Measurements from ENCODE around the gene CNTNAP2.

The CNTNAP2 gene

DNA sequence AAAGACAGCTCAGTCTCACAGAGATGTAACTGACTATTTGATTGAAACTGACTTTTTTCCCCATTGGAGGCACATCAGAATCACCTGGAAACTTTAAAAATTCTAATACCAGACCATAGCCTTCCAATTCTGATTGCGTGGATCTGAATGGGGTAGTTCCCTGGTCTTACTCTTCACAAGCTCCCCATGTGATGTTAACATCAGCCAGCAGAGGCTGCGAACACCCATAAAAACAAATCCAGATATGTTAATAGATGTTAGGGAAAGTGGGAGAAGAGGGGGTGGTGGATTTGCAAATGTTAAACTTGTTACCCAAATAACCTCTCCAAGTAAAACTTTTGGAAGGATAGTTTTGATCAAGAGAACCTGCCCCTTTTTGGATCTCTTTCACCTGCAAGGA lies 1133.4 kb downstream of the CNTNAP2 start:
- H2AFZ ChIP-seq (ENCODE audit: low read depth, low read length), result no peak overlapping the region
- no peak for ATAC-seq (ENCODE audit: insufficient read depth, low read depth)
- H3K79me2 ChIP-seq (ENCODE audit: insufficient read depth, low read length), result no peaks in the 10 kb centered on the region
- no peak overlapping the region for H3K27ac ChIP-seq (ENCODE audit: low read length)
- H3K9me3 ChIP-seq (ENCODE audit: insufficient read depth, low read length, severe bottlenecking), result no peaks in the 10 kb centered on the region
- DNase-seq, result no peak
- TF ChIP-seq EZH2 (IDR thresholded peaks at IDR 0.05; ENCODE audit: borderline replicate concordance, low read depth, low read length, severe bottlenecking), result no peak
- no peak for TF ChIP-seq CTCF (IDR thresholded peaks at IDR 0.05; ENCODE audit: borderline replicate concordance, extremely low read depth, low read length, poor library complexity, severe bottlenecking)
- H3K36me3 ChIP-seq (ENCODE audit: insufficient read depth, low read length), result no peaks in the 10 kb centered on the region
- H4K20me1 ChIP-seq (ENCODE audit: insufficient read depth, low read length), result no peaks in the 10 kb centered on the region
- no peaks in the 10 kb centered on the region for H3K4me1 ChIP-seq (ENCODE audit: insufficient read depth, low read length)
- no peaks in the 10 kb centered on the region for H3K27me3 ChIP-seq (ENCODE audit: insufficient read depth, low read length, poor library complexity)
- no peak overlapping the region for H3K9ac ChIP-seq (ENCODE audit: low read depth, low read length)
- no peak overlapping the region for H3K4me3 ChIP-seq (ENCODE audit: low read depth in 1 of 2, low read length in 2 of 2)
- no peak overlapping the region for H3K4me2 ChIP-seq (ENCODE audit: insufficient read depth, low read length)

DNA sequence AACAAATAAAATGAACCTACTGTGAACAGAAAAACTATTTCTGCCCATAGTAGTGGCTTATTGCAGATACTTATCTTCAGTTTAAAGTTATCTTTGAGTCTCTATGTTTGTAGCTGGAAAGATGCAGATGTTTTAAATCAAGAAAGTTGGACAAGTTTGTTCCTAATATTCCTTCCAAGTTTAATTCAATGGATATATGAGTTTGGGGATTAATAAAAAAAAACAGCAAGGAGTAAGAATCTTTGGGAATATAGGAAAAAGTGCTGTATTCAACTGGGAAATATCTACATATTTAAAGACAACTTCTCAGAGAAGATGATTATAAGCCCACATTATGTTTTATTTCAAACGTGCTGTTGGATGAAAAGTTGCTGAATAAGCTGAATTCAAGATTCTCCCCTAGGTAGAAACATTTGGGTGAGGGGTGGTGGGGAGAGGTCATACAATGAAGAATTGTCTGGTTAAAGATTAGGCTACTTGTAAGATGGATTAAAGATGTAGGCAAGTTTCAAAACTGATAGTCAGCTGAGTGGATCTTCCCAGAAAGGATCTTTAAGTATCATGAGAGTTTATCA lies 1135.2 kb downstream of the CNTNAP2 start:
- Histone ChIP-seq H3K9ac (ENCODE audit: low read depth, low read length) (no peak overlapping the region), H4K20me1 (ENCODE audit: insufficient read depth, low read length) (no peaks in the 10 kb centered on the region), H3K27me3 (ENCODE audit: insufficient read depth, low read length, poor library complexity) (no peaks in the 10 kb centered on the region), H2AFZ (ENCODE audit: low read depth, low read length) (no peak overlapping the region), H3K4me2 (ENCODE audit: insufficient read depth, low read length) (no peak overlapping the region), H3K9me3 (ENCODE audit: insufficient read depth, low read length, severe bottlenecking) (no peaks in the 10 kb centered on the region), H3K27ac (ENCODE audit: low read length) (no peak overlapping the region), H3K4me3 (ENCODE audit: low read depth in 1 of 2, low read length in 2 of 2) (no peak overlapping the region), H3K36me3 (ENCODE audit: insufficient read depth, low read length) (no peaks in the 10 kb centered on the region), H3K79me2 (ENCODE audit: insufficient read depth, low read length) (no peaks in the 10 kb centered on the region), H3K4me1 (ENCODE audit: insufficient read depth, low read length) (no peaks in the 10 kb centered on the region)
- TF ChIP-seq CTCF (IDR thresholded peaks at IDR 0.05; ENCODE audit: borderline replicate concordance, extremely low read depth, low read length, poor library complexity, severe bottlenecking), result no peak
- no peak for TF ChIP-seq EZH2 (IDR thresholded peaks at IDR 0.05; ENCODE audit: borderline replicate concordance, low read depth, low read length, severe bottlenecking)
- DNase-seq (no peak), ATAC-seq (ENCODE audit: insufficient read depth, low read depth) (no peak)

DNA sequence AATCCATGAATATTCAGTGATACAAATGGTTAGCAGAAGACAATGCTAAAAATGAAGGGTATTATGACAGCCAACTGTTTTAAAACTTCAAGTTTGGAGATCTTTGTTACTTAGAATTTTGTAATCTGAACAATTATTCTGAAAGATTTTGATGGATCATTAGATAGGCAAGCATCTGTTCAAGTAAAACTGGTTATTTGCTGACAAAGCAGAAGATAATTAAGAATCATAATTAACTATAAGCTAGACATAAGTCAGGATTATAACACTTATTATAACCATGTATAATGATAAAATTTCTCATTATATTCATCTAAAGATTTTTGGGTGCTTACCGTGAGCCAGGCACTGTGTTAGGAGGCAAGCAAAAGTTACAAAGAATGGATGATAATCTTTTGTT lies 1145.1 kb downstream of the CNTNAP2 start:
- DNase-seq, result no peak
- no peaks in the 10 kb centered on the region for H3K27me3 ChIP-seq (ENCODE audit: insufficient read depth, low read length, poor library complexity)
- no peak overlapping the region for H3K27ac ChIP-seq (ENCODE audit: low read length)
- H4K20me1 ChIP-seq (ENCODE audit: insufficient read depth, low read length), result no peaks in the 10 kb centered on the region
- H2AFZ ChIP-seq (ENCODE audit: low read depth, low read length), result no peak overlapping the region
- H3K9me3 ChIP-seq (ENCODE audit: insufficient read depth, low read length, severe bottlenecking), result no peaks in the 10 kb centered on the region
- H3K4me2 ChIP-seq (ENCODE audit: insufficient read depth, low read length), result no peak overlapping the region
- ATAC-seq (ENCODE audit: insufficient read depth, low read depth), result no peak
- no peak overlapping the region for H3K9ac ChIP-seq (ENCODE audit: low read depth, low read length)
- H3K4me1 ChIP-seq (ENCODE audit: insufficient read depth, low read length), result no peaks in the 10 kb centered on the region
- H3K36me3 ChIP-seq (ENCODE audit: insufficient read depth, low read length), result no peaks in the 10 kb centered on the region
- TF ChIP-seq CTCF (IDR thresholded peaks at IDR 0.05; ENCODE audit: borderline replicate concordance, extremely low read depth, low read length, poor library complexity, severe bottlenecking), result no peak
- no peak for TF ChIP-seq EZH2 (IDR thresholded peaks at IDR 0.05; ENCODE audit: borderline replicate concordance, low read depth, low read length, severe bottlenecking)
- H3K79me2 ChIP-seq (ENCODE audit: insufficient read depth, low read length), result no peaks in the 10 kb centered on the region
- H3K4me3 ChIP-seq (ENCODE audit: low read depth in 1 of 2, low read length in 2 of 2), result no peak overlapping the region

DNA sequence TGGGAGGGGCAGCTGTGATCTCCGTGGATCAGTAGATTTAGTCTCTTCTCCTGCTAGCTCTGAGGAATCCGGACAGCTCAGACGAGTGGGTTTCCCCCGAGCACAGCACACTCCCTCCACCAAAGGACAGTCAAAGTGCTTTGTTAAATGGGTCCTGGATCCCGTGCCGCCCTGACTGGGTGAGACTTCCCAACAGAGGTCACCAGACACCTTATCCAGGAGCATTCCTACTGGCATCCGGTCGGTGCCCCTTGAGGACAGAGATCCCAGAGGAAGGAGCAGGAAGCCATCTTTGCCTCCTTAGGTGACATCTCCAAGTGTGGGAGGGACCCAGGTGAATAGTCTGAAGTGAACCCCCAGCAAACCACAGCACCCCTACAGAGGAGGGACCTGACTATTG lies 1148.9 kb downstream of the CNTNAP2 start:
- H3K27ac ChIP-seq (ENCODE audit: low read length), result no peak overlapping the region
- no peaks in the 10 kb centered on the region for H3K9me3 ChIP-seq (ENCODE audit: insufficient read depth, low read length, severe bottlenecking)
- H2AFZ ChIP-seq (ENCODE audit: low read depth, low read length), result no peak overlapping the region
- no peaks in the 10 kb centered on the region for H3K36me3 ChIP-seq (ENCODE audit: insufficient read depth, low read length)
- H3K4me2 ChIP-seq (ENCODE audit: insufficient read depth, low read length), result no peak overlapping the region
- H4K20me1 ChIP-seq (ENCODE audit: insufficient read depth, low read length), result no peaks in the 10 kb centered on the region
- ATAC-seq (ENCODE audit: insufficient read depth, low read depth) (no peak), DNase-seq (no peak)
- H3K27me3 ChIP-seq (ENCODE audit: insufficient read depth, low read length, poor library complexity), result no peaks in the 10 kb centered on the region
- H3K4me3 ChIP-seq (ENCODE audit: low read depth in 1 of 2, low read length in 2 of 2), result no peak overlapping the region
- H3K4me1 ChIP-seq (ENCODE audit: insufficient read depth, low read length), result no peaks in the 10 kb centered on the region
- TF ChIP-seq EZH2 (IDR thresholded peaks at IDR 0.05; ENCODE audit: borderline replicate concordance, low read depth, low read length, severe bottlenecking) (no peak), CTCF (IDR thresholded peaks at IDR 0.05; ENCODE audit: borderline replicate concordance, extremely low read depth, low read length, poor library complexity, severe bottlenecking) (no peak)
- H3K9ac ChIP-seq (ENCODE audit: low read depth, low read length), result no peak overlapping the region
- H3K79me2 ChIP-seq (ENCODE audit: insufficient read depth, low read length), result no peaks in the 10 kb centered on the region
